RWPE2 (cell line): ENCODE measurements around the gene FASTK.

Experiments used
- ATAC-seq: fragments of 200-7000 bp; cut with Tn5 transposase; 3 replicates; pipeline ENCODE4 v1.9.1; 2021; ENCODE audit warnings: low read depth
- DNase-seq: peaks from one replicate; pipeline ENCODE4 v3.0.0-alpha.2; 2020; ENCODE audit warnings: low spot score
- H3K27ac ChIP-seq: fragments of 450-650 bp; 2 replicates; pipeline ENCODE4 v1.5.1; 2017; ENCODE audit warnings: mild to moderate bottlenecking; ENCODE audit not compliant: poor library complexity, severe bottlenecking
- H3K27me3 ChIP-seq: fragments of 250-450 bp; sonication (Bioruptor Pico); 2 replicates; pipeline ENCODE4 v1.5.1; 2021; ENCODE audit warnings: mild to moderate bottlenecking, moderate library complexity; ENCODE audit not compliant: insufficient read depth, poor library complexity, severe bottlenecking
- H3K36me3 ChIP-seq: fragments of 250-450 bp; sonication (Bioruptor Pico); 2 replicates; pipeline ENCODE4 v1.5.1; 2020; ENCODE audit warnings: low read depth, mild to moderate bottlenecking, moderate library complexity
- H3K4me1 ChIP-seq: fragments of 250-450 bp; sonication (Bioruptor Pico); 2 replicates; pipeline ENCODE4 v1.5.1; 2021; ENCODE audit warnings: mild to moderate bottlenecking, moderate library complexity; ENCODE audit not compliant: insufficient read depth, poor library complexity, severe bottlenecking
- H3K4me3 ChIP-seq: fragments of 250-450 bp; sonication (Bioruptor Pico); 2 replicates; pipeline ENCODE4 v1.5.1; 2021; ENCODE audit warnings: mild to moderate bottlenecking, moderate library complexity; ENCODE audit not compliant: severe bottlenecking
- H3K9me3 ChIP-seq: fragments of 250-450 bp; sonication (Bioruptor Pico); 2 replicates; pipeline ENCODE4 v1.5.1; 2021; ENCODE audit warnings: mild to moderate bottlenecking, moderate library complexity; ENCODE audit not compliant: severe bottlenecking
- CTCF ChIP-seq: fragments of 450-650 bp; IDR thresholded peaks from one replicate; pipeline ENCODE4 v1.5.1; 2017; ENCODE audit warnings: mild to moderate bottlenecking, moderate library complexity; ENCODE audit not compliant: poor library complexity, severe bottlenecking

The FASTK gene

GRCh38 chr7:151115121-151115835, 34.7 kb upstream of the FASTK start:
- no peak for TF ChIP-seq CTCF
- no peak for DNase-seq
- ATAC-seq = no peak
- Histone ChIP-seq H3K4me1 (peaks cover 19% of the 10 kb centered on the region), H3K27me3 (no peaks in the 10 kb centered on the region), H3K9me3 (no peaks in the 10 kb centered on the region), H3K27ac (peak overlapping the region; percentile 91), H3K36me3 (peaks cover 22% of the 10 kb centered on the region), H3K4me3 (peak overlapping the region; percentile 52)

GRCh38 chr7:151114151-151115090, 33.8 kb upstream of the FASTK start:
- ATAC-seq (no peak), DNase-seq (no peak)
- Histone ChIP-seq H3K27ac (peak overlapping the region; percentile 91), H3K4me3 (peak overlapping the region; percentile 52), H3K27me3 (no peaks in the 10 kb centered on the region), H3K9me3 (no peaks in the 10 kb centered on the region), H3K36me3 (peaks cover 16% of the 10 kb centered on the region), H3K4me1 (peaks cover 19% of the 10 kb centered on the region)
- peak; percentile 2 for TF ChIP-seq CTCF

GRCh38 chr7:151113344-151114150, 32.9 kb upstream of the FASTK start:
- no peak for DNase-seq
- peaks cover 7% of the 10 kb centered on the region; the same call in 1 of the 2 replicates for H3K36me3 ChIP-seq
- peaks cover 19% of the 10 kb centered on the region for H3K4me1 ChIP-seq
- no peaks in the 10 kb centered on the region for H3K9me3 ChIP-seq
- H3K27ac ChIP-seq = peak overlapping the region; percentile 91
- TF ChIP-seq CTCF = no peak
- H3K4me3 ChIP-seq = peak overlapping the region; percentile 52
- no peaks in the 10 kb centered on the region for H3K27me3 ChIP-seq
- ATAC-seq = peak; percentile 46

- no peak overlapping the region for H3K4me3 ChIP-seq
- H3K27me3 ChIP-seq = no peaks in the 10 kb centered on the region
- peak; percentile 90 for TF ChIP-seq CTCF
- no peaks in the 10 kb centered on the region for H3K36me3 ChIP-seq
- ATAC-seq = peak; percentile 58
- H3K27ac ChIP-seq = peak overlapping the region; percentile 91
- H3K9me3 ChIP-seq = no peaks in the 10 kb centered on the region
- H3K4me1 ChIP-seq = peaks cover 14% of the 10 kb centered on the region
- DNase-seq = no peak
Observed at GRCh38 chr7:151110941-151111645, 30.5 kb upstream of the FASTK start.
